HG03135 (cell line): ENCODE data around the gene CCDC197.
A peak's percentile ranks its signal among the peaks of the same experiment; 100 is the strongest.

Source experiments
- ATAC-seq: cut with Tn5 transposase; IDR thresholded peaks from one replicate; pipeline ENCODE4 v1.9.1; 2021; ENCODE audit warnings: mild to moderate bottlenecking, moderate library complexity; ENCODE audit not compliant: unreplicated experiment

Gene CCDC197

DNA sequence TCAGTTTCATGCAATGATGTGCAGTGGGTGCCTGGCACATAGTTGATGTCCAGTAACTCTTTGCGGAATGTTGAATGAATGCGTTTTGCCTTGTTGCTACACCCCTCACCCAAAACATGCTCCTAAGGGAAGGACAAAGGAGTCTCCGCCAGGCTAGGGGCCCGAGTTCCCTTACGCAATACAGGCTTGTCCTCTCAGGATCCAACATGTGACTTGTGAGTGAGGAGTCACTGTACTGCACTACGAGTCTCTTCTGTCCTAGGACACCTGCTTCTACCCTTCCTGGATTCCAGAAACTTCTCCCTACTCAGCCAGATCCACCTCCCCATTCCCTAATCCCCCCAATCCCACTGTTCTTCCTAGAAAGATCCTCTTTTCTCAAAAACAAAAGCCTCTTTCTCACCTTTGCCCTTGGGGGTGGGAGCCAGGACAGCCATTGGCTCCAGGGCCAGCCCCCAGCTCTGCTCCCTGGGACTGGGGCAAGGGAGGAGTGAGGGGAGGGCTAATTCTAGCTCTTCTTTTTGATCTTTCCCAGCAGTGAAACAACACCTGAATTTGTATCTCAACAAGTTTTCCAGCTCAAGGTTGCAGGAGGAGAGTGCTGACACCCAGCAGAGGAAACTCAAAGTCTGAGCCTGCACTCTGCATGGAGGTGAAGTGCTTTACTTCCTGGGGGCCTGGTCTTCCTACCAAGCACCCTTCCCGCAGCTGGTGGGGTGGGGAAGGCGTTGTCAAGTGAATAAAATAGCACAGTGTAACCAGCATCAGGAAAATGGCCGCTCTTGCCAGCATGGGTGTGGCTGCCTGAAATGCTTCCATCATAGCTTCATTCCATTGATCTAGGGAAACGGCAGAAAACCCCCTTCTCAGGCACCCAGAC, 25.7 kb downstream of the CCDC197 start:
- no peak for ATAC-seq

DNA sequence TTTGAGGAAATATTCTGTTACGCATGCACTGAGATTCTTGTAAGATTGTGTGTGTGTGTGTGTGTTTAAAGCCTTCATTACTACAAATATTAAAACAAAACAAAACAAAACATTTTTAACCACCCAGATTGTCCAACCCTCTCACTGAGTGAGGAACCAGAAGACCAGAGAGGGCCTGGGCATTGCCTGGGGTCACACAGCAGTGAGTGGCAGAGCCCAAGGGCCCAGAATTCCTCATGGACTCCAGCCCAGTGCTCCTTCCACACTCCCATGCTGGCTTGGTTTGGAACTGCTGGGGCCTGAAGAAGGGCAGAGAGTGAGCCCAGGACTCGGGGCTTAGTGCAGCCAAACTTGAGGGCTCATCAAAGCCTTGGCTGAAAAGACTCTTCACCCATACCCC, 27.4 kb downstream of the CCDC197 start:
- ATAC-seq: no peak

DNA sequence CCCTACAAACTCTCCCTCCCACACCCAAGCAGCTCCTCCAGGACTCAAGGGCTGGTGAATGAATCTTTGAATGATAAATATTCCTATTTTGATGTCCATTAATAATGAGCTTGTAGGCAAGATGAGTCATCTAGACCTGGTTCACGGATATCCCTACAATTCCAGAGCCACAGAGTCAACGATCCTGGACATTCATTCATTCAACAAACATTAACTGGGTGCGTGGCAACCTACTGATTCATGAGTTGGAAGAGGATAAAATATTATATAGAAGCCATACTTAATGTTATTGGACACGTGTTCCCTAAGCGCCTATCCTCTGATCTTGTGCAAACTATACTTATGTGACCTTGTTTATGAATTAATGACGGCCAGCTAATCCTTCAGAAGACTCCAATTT, 28.6 kb downstream of the CCDC197 start:
- no peak for ATAC-seq

DNA sequence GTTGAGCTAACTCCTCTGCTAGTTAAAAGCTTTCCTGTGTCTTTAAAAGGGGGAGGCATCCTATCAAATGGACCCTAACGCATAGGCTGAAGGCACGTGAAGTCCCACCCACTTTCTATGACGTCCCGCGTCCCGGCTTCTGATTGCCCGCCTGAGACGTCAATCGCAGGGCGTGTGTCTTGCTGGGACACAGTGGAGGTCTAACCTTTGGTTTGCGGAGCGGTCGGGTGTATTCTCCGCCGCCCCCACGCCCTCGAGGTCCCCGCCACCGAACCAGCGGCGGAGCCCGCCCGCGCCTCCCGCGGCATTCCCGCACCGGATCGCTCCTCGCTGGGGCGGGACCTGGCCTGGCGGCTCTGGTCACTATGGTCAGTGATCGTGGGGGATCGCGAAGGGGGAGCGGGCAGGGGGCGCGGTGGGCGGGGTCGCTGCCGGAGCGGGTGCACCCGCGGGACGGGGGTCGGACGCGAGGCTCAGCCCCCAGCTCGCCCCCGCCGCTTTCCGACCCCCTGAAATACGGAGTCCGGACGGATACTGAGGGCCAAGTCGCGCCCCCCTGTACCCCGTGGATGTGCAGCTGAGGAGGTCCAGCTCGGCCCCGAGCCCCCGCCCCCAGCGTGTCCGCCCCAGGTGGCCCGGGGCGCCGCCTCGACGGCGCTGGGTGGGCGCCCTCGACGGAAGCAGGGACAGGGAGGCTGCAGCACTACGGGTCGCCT, 29.2 kb downstream of the CCDC197 start, which contains the start of gene OTUB2:
OTUB2 (plus strand) TSS at position 168 of the 716 bp plus-strand sequence; CDS start at position 366, 198 bp downstream.
- peak; percentile 99 for ATAC-seq

DNA sequence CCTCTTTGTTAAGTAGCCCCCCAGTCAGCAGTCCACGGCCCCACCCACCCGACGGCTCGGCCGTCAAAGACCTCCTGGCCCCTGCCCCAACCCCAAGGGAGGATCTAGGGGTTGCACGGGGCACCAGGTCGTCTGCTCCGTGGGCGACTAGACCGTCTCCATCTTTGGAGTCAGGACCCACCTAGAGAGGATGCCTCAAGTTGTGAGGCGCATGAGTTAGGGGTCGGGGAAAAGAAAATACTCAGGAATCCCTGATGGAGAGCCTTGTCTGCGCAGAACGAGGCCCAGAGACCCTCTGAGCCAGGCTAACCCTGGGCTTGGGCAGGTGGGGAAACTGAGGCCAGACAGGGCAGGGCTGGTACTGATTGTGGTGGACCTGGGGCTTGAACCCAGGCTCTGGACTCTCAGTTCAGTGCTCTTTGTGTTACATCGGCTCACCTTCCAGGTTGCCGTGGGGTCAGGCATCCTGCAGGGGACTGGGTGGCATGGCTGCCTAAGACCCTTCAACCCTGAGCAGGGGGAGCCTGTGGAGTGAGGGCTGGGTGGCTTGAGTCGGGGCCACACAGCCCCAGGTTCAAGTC, 29.9 kb downstream of the CCDC197 start:
- no peak for ATAC-seq

DNA sequence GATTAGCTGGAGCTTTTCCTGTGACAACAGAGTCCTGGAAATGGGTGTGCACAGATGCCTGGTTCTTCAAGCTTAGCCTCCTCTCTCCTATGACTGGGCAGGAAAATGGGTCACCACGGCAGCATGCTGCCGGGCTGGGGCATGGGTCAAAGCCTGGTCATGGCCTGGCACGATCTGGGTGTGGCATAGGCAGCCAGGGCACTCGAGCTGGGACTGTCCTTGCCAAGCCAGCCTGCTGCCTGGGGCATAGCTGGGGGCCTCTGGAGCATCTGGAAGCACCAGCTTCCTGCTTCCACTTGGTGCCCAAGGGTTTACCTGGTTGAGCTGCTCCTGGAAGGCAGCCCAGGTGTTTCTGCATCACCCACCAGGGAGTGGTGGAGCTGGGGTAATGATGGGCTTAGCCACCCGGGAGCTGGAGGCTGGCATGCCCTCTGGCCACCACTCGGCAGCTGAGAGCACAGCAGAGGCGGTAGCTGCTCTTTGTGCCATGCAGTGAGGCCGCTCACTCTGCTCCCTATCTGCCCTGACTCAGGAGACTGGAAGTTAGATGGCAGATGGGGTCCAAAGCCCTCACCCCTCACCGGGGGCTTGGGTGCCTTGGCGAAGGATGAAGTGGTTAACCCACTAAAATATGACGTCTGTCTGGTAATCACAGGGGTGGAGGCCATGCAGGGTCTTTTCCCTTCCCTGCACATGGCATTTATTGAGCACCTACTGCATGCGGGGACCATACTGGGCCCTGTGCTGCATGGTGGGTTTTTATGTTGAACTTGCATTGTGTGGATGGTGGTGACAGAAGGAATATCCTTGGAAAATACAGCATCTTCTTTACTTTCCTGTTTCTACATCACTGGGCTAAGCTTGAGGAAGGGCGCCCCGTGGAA, 30.7 kb downstream of the CCDC197 start:
- ATAC-seq: no peak

DNA sequence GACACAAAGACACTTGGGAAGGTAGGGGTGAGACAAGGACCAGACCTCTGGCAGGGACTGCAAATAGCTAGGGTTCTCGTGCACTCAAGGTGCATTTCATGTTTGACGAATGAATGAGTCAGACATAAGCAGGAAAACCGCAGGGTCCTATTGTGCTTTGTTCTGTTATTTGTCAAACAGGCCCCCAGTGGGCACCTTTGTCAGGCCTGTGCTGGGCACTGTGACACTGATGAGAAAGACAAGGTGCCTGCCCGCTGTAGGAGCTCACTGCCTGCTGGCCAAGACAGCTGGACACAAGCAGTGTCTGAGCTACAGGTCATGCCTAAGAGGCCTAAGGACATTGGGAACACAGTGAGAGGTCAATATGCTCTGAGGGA, 31.3 kb downstream of the CCDC197 start:
- ATAC-seq: no peak

DNA sequence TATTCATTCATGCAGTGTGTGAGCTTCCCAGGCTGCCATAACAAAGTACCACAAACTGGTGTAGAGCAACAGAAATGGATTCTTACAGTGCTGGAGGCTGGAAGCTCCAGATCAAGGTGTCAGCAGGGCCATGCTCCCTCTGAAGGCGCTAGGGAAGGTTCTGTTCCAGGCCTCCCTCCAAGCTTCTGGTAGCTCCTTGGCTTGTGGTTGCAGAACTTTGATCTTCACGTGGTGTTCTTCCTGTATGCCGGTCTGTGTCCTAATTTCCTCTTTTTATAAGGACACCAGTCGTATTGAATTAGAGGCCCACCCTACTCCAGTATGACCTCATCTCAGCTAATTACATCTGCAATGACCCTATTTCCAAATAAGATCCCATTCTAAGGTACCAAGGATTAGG, 32.2 kb downstream of the CCDC197 start:
- no peak for ATAC-seq

DNA sequence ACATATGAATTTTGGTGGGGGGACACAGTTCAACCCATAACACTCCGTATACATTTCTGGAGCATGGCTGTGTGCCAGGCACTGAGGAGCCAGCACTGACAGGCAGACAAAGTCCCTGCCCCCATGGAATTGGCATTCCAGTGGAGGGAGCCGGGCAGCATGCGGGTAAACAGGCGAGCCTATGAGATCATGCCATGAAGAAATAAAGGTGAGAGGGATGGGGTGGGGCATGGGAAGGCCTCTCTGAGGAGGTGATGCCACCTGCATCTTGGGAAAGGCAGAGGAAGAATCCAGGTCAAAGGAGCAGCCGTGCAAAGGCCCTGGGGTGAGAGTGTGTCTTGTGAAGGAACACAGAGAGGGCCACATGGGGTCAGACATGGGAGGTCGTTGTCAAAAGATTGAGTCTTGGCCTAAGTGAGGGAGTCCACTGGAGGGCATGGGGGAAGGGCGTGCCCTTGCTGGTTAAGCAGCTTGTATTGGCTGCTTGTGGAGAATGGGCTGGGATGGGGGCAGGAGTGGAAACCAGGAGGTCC, 32.6 kb downstream of the CCDC197 start:
- no peak for ATAC-seq

DNA sequence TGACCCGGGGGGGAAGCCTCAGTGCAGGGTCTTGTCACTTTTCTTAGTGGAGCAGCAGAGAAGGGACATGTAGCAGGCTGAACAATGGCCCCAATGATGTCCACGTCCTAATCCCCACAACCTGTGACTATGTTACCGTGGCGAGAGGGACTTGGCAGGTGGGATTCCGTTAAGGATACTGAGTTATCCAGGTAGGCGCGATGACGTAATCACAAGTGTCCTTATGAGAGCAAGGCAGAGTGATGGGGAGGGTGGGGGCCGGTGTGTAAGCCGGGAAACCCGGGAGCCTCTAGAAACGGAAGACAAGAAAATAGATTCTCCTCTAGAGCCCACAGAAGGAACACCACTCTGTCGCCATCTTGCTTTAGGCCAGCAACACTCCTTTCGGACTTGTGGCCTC, 33.5 kb downstream of the CCDC197 start:
- ATAC-seq: no peak

DNA sequence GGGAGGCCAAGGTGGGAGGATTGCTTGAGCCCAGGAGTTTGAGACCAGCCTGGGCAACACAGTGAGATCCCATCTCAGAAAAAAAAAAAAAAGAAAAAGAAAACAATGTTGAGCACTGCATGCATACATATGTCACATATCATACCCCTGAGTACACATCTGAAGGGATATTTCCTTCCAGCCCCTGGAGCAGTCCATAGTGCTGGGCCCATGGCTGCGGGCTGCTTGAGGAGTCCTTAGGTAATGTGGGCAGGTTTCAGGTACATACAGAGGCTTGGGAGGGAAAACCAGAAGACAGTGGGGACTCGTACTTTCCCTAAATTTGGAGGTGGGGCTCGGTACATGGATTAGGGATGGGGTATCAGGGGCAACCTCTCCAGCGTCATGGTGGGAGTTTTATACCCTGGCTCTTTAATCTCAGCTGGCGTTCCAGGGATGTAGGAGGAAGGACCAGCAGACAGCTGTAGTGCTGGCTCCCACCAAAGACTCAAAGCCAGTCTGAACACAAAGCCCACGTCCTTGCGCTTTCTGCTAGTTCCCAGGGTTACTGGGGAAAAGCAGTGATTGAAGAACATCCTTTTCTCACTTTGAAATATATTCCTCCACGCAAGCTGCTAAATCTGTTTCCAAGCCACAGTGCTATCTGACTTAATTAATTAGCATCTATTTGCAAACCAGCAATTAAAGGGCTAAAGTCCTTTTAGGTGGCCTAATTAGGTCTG, 34.2 kb downstream of the CCDC197 start:
- ATAC-seq: no peak

DNA sequence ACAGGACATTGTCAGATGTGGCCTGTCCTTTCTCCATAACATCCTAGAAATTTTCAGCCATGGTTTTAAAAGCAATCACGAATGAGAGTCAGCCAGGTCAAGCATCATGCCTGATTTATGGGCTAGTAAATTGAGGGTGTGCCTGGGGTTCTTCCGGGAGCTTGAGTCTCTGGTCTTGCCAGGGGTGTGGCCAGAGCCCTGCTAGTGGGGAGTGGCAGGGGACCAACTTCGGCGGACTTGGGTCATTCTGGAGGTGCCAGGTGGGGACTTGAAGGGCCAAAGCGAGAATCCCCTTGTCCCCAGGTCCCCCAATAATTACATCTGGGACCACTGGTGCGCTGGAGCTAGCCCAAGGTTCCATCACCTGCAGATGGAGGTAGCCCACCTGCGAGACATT, 34.8 kb downstream of the CCDC197 start:
- ATAC-seq: no peak

DNA sequence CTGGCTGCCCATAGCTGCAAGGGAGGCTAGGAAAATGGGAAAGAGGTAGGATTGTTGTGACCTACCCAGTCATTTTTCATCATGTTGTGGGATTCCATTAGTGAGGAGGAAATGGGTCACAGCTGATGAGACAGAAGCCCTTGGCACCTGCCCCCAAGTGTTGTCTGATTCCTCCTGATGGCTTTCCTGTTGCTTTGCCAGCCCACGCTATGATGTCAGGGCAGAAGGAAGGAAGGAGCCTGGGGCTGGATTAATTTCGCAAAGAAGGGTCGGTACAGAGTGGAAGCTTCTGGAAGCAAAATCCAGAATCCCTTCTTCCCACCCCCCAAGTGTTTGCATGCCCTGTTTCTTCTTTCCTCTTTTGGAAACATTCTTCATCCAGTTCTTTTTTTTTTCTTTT, 37.8 kb downstream of the CCDC197 start:
- no peak for ATAC-seq

DNA sequence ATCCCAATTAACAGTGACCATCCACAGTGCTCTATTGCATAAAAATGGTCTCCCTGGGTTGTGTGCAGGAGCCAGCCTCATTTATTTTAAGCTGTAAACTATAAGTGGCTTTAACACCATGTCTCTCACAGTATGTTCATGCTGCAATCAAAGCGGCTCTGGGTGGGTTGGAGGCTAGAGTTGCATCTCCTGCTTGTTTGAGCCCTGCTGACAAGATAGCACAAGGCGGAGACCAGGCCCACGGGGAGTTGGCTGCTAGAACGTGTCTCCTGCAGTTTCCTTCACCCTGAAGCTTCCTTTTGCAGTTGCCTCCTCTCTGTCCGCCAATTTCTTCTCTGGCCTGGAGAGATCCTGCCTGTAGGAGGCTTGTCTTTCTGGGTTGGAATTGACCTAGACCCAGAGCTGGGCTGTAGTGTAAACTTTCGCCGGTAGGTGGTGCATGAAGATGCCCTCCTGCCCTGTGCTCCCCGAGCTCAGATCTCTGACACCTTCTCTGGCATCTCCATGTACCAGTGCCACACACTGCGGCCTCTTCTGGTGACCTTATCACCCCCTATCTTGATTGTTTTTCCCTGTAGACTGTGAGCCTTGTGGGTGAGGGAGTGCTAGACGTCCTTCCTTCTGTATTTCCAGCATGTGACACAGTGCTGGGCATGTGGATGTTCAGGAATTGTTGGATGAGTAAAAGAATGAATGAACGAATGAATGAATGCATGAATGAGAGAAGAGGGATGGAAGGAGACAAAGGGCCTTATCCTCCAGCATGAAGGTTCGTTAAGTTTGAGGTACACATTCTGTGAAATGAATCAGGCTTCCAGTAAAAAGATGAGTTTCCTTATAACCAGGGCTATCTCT, 39.4 kb downstream of the CCDC197 start:
- peak; percentile 90 for ATAC-seq

DNA sequence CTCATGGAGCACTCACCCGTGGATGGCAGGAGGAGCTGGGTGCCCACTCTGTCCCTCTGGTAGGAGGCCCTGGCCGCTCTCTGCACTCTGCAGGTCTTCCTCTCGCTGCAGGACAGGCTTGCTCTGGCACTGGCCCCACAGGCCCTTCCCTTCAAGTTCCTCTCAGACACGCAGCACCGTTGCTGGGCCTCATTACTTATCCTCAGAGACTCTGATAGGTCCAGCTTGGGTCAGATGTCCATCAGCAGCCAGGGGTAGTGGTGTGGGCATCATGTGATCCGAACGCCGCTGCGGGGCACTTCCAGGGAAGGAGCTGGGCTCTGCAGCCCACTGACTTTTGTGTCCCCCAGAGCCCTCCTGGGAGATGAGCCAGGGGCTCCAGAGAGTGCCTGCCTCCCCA, 40.9 kb downstream of the CCDC197 start:
- no peak for ATAC-seq

DNA sequence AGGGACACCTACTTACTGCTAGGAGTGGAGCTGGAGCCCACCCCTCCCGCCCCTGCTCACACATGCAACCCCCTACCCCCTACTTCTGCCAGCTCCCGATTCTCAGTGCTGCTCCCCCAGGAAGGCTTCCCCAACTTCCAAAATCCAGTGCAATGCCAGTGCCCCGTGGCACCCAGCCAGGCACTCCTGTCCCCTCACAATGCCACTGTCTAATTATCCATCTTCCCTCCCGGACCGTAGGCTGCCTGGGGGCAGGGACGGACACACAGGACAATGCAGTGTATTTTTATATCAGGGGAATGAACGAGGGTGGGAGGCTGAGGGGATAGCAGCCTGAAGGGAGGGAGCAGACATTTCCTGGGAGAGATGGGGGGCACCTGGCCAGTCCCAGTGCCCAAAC, 41.4 kb downstream of the CCDC197 start:
- no peak for ATAC-seq

DNA sequence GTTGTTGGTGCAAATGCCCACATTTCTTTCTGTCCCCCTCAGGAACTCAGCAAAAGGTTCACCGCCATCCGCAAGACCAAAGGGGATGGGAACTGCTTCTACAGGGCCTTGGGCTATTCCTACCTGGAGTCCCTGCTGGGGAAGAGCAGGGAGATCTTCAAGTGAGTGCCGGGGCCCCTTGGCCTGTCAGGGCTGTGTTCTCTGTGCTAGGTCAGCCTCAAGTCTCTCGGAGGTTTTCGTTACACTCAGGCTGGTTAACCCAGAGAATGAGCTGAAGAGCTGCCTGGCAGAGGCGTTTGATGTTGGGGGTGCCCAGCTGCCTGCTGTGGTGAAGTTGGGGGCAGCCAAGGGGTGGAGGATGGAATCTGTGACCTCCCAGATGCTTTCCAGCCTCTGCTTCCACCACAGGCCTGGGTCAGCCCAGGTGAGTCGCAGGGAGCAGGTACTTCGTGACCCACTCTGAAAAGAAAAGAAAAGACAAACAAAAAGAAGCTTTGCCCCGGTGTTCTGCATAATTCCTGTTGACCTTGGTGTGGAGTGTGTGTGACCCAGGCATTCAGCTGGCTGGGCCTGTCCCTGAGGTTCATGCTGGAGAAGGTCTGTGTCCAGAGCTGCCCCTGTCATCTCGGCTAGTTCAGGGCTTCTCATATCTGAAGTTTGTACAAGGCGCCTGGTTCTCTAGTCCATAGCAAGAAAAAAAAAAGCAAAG, 42.0 kb downstream of the CCDC197 start:
- ATAC-seq: no peak

DNA sequence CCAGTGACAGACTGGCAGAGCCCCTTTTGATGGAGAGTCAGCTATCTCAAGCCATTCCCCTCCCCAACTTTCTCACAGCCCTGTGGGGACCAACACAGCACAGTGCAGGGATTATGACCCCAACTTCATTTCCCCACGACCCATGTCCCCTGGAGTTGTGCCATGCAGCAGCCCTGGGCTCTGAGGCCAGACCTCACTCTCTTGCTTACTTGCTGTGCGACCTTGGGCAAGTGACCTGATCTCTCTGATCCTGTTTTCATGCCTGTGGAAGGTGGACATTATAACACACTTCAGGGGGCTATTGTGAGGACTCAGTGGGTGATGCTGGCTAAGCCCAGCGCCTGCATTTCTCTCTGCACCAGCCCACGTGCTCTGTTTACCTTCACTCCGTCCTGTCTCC, 43.1 kb downstream of the CCDC197 start:
- ATAC-seq: no peak
